OCI-LY7 (cell line): Measurements from ENCODE around the gene RNF114.

ENCODE experiments used
- CTCF ChIP-seq: fragments of 200-600 bp; sonication (generic); conservative IDR thresholded peaks from 2 replicates; pipeline ENCODE4 v1.5.1; 2014; ENCODE audit warnings: mild to moderate bottlenecking, antibody characterized with exemption, low read length, moderate library complexity, mixed read lengths
- EZH2phosphoT487 ChIP-seq: fragments of 200-600 bp; sonication (generic); IDR thresholded peaks from 2 replicates; pipeline ENCODE4 v1.6.1; 2018; ENCODE audit warnings: low read depth, borderline replicate concordance, mild to moderate bottlenecking, mixed run types, antibody characterized with exemption, low read length, moderate library complexity, mixed read lengths

GRCh38 chr20:49984426-49985153 lies 48.4 kb downstream of the RNF114 start:
- TF ChIP-seq CTCF = no peak
- TF ChIP-seq EZH2phosphoT487 = no peak
